A549 (cell line): ENCODE results near the gene FAM3A. TPM values are rescaled to one million over a fixed set of nuclear protein-coding genes. Genes with fewer than 3 reads are reported as not detected.
A peak's percentile ranks its signal among the peaks of the same experiment; 100 is the strongest.

Source experiments
- ATAC-seq, 2 experiments: fragments of 200-7000 bp in 1 of 2; fragments of >200 bp in 1 of 2; cut with Nextera tagmentation in 1 of 2; cut with Tn5 transposase in 1 of 2; 3 replicates each; pipeline versions ENCODE4 v1.8.0 to v1.9.1; 2018 to 2020; ENCODE audit warnings: mild to moderate bottlenecking in 1 of 2, moderate library complexity in 1 of 2
- CTCF ChIA-PET: fragments of 300-600 bp; sonication (Branson Sonifier 250); formaldehyde crosslinking; extraction: SDS; loops from one replicate; lab custom pipeline; 2021; ENCODE audit warnings: antibody characterized with exemption, inconsistent platforms; lab: Yijun Ruan, JAX
- POLR2A ChIA-PET: fragments of 350-600 bp; formaldehyde crosslinking; extraction: SDS; loops from one replicate; lab custom pipeline; 2021; ENCODE audit warnings: antibody characterized with exemption, inconsistent platforms; lab: Yijun Ruan, JAX
- DNase-seq, 2 experiments: peaks; one replicate each; pipeline versions ENCODE4 v3.0.0 to v3.0.0-alpha.2; 2011 to 2016; ENCODE audit warnings: low read depth in 1 of 2, low spot score in 1 of 2
- FAIRE-seq: peaks from 2 replicates; lab custom pipeline; 2011; peaks lifted over from hg19 to GRCh38; lab: Jason Lieb, UNC
- H3K27ac ChIP-seq, 2 experiments: fragments of >200 bp; sonication (Bioruptor Twin); formaldehyde crosslinking; 3 replicates each; pipeline ENCODE4 v1.5.1; 2016 to 2017
- H3K4me1 ChIP-seq: fragments of >200 bp; sonication (Bioruptor Twin); formaldehyde crosslinking; 3 replicates; pipeline ENCODE4 v1.6.1; 2016
- H3K4me2 ChIP-seq: fragments of >200 bp; sonication (Bioruptor Twin); formaldehyde crosslinking; 3 replicates; pipeline ENCODE4 v1.6.1; 2016
- H3K4me3 ChIP-seq: fragments of >200 bp; sonication (Bioruptor Twin); formaldehyde crosslinking; 3 replicates; pipeline ENCODE4 v1.5.1; 2016
- H3K9me3 ChIP-seq: fragments of >200 bp; sonication (Bioruptor Twin); formaldehyde crosslinking; 3 replicates; pipeline ENCODE4 v1.6.1; 2016
- ATOH8 ChIP-seq: fragments of 250-450 bp; sonication (Bioruptor Pico); IDR thresholded peaks from 2 replicates; pipeline ENCODE4 v1.5.0; 2020; ENCODE audit warnings: low read depth, mild to moderate bottlenecking, moderate library complexity
- BHLHE40 ChIP-seq: IDR thresholded peaks from 2 replicates; pipeline ENCODE4 v1.6.1; 2012; ENCODE audit warnings: low read depth, low read length, inconsistent platforms
- CEBPB ChIP-seq, 2 experiments: fragments of >200 bp in 1 of 2; sonication (Bioruptor Twin) in 1 of 2; formaldehyde crosslinking in 1 of 2; IDR thresholded peaks; 2 replicates each; pipeline ENCODE4 v1.6.1; 2012 to 2016
- E2F6 ChIP-seq: IDR thresholded peaks from 2 replicates; pipeline ENCODE4 v1.6.1; 2012; ENCODE audit warnings: low read depth, borderline replicate concordance
- FOSL2 ChIP-seq, 2 experiments: fragments of 450-650 bp in 1 of 2; fragments of >200 bp in 1 of 2; sonication (Bioruptor Twin) in 1 of 2; formaldehyde crosslinking; IDR thresholded peaks; 2 replicates each; pipeline versions ENCODE4 v1.5.0 to v1.6.1; 2016 to 2020; ENCODE audit warnings: mild to moderate bottlenecking in 1 of 2, moderate library complexity in 1 of 2
- FOXS1 ChIP-seq: fragments of 250-450 bp; sonication (Bioruptor Pico); IDR thresholded peaks from 2 replicates; pipeline ENCODE4 v1.5.0; 2020; ENCODE audit warnings: mild to moderate bottlenecking, moderate library complexity
- HDAC2 ChIP-seq: fragments of 200-600 bp; sonication (generic); IDR thresholded peaks from 2 replicates; pipeline ENCODE4 v1.6.1; 2016
- HOXA7 ChIP-seq: fragments of 250-450 bp; sonication (Bioruptor Pico); IDR thresholded peaks from 2 replicates; pipeline ENCODE4 v1.5.0; 2020; ENCODE audit warnings: mild to moderate bottlenecking, moderate library complexity
- HOXB13 ChIP-seq: fragments of 250-450 bp; sonication (Bioruptor Pico); IDR thresholded peaks from 2 replicates; pipeline ENCODE4 v1.5.0; 2020; ENCODE audit warnings: low read depth, mild to moderate bottlenecking, moderate library complexity
- HOXB5 ChIP-seq: fragments of 250-450 bp; sonication (Bioruptor Pico); IDR thresholded peaks from 2 replicates; pipeline ENCODE4 v1.5.0; 2020; ENCODE audit warnings: mild to moderate bottlenecking, moderate library complexity
- JUN ChIP-seq, 2 experiments: fragments of >200 bp; sonication (Bioruptor Twin); formaldehyde crosslinking; IDR thresholded peaks; 2 replicates in 1 of 2; 3 replicates in 1 of 2; pipeline ENCODE4 v1.6.1; 2016 to 2017
- KDM1A ChIP-seq: fragments of 200-600 bp; sonication (generic); IDR thresholded peaks from 2 replicates; pipeline ENCODE4 v1.6.1; 2016; ENCODE audit warnings: low read depth, mild to moderate bottlenecking
- KDM5A ChIP-seq: fragments of 200-600 bp; sonication (generic); IDR thresholded peaks from 2 replicates; pipeline ENCODE4 v1.6.1; 2016; ENCODE audit warnings: antibody characterized with exemption, mild to moderate bottlenecking
- PBX3 ChIP-seq: IDR thresholded peaks from 2 replicates; pipeline ENCODE4 v1.6.1; 2012
- POLR2A ChIP-seq: IDR thresholded peaks from 2 replicates; pipeline ENCODE4 v1.6.1; 2012; ENCODE audit warnings: mild to moderate bottlenecking, low read length
- POLR2AphosphoS2 ChIP-seq: conservative IDR thresholded peaks from 2 replicates; pipeline ENCODE4 v1.6.1; 2012; ENCODE audit warnings: low read length, improper control_type of control experiment, inconsistent platforms
- REST ChIP-seq: fragments of 200-600 bp; sonication (generic); IDR thresholded peaks from 2 replicates; pipeline ENCODE4 v1.6.1; 2016; ENCODE audit warnings: antibody characterized with exemption, mild to moderate bottlenecking, moderate library complexity
- RFX5 ChIP-seq: fragments of 450-650 bp; IDR thresholded peaks from 2 replicates; pipeline ENCODE4 v1.7.1; 2014; ENCODE audit warnings: antibody characterized with exemption, mild to moderate bottlenecking, moderate library complexity
- ZFP36 ChIP-seq: fragments of 450-650 bp; IDR thresholded peaks from 2 replicates; pipeline ENCODE4 v1.6.1; 2014; ENCODE audit warnings: borderline replicate concordance; ENCODE audit not compliant: partially characterized antibody
- WGBS: methylation state at CpG from one replicate; pipeline ENCODE4 v1.1.6; 2017; ENCODE audit errors: missing lambda C conversion rate; 5-methylcytosine and 5-hydroxymethylcytosine counted together
- polyA plus RNA-seq, 4 experiments: library from polyadenylated mRNA; depleted of rRNA in 3 of 4; stranded (reverse); fragments of >200 nt; fragmentation: RNase III in 1 of 4; extraction: RNeasy Plus Mini Kit Qiagen cat#74134 plus additional on column Dnase treatment in 1 of 4; gene quantifications; 2 replicates in 3 of 4; 3 replicates in 1 of 4; pipeline ENCODE4 v1.2.3, GENCODE V29; 2011 to 2017
- TF ChIP-seq, protein P1 (sequence below): fragments of >200 bp; sonication (Bioruptor Twin); formaldehyde crosslinking; IDR thresholded peaks from 2 replicates; pipeline ENCODE4 v1.6.1; 2016
- TF ChIP-seq, protein P2 (sequence below): fragments of >200 bp; sonication (Bioruptor Twin); formaldehyde crosslinking; IDR thresholded peaks from 3 replicates; pipeline ENCODE4 v1.5.1; 2016
- TF ChIP-seq, protein P3 (sequence below): IDR thresholded peaks from 2 replicates; pipeline ENCODE4 v1.6.1; 2012

FAM3A gene
- polyA plus RNA-seq, 2 of the 4 experiments (the other 2 are of a cell fraction), result 21.7 to 36.7 TPM

DNA sequence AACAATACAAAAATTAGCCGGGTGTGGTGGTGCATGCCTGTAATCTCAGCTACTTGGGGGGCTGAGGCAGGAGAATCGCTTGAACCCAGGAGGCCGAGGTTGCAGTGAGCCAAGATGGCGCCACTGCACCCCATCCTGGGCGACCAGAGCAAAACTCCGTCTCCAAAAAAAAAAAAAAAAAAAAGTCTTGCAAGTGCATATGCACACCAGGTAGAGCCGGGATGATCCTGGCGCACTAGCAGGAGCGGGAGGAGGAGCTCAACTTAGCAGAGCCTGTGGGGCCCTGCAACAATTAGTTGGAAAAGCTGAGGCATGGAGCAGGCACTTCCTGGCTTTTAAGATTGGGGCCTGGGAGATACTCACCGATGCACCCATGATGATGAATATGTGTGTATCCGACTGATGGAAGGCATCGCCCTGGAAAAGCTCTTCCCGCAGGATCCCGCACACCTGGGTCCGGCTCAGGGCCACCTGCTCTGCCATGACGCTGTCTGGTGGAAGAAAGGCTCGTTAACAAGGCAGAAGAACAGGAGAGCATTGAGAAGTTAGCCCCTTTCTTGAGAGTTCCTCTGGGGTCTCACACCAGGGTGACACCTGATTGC, 29.7 kb upstream of the FAM3A start:
- Histone ChIP-seq H3K9me3 (no peaks in the 10 kb centered on the region), H3K4me3 (peak overlapping the region; percentile 95), H3K4me1 (peaks cover 52% of the 10 kb centered on the region), H3K4me2 (peak overlapping the region; percentile 82), H3K27ac (peak overlapping the region; percentile 98 to 100)
- TF ChIP-seq PBX3, result no peak
- TF ChIP-seq HDAC2, result no peak; the same call in 1 of the 2 replicates
- TF ChIP-seq FOSL2 (IDR thresholded peaks at IDR 0.05), result no peak
- no peak for TF ChIP-seq FOSL2 (CRISPR knock-in tag; IDR thresholded peaks at IDR 0.05)
- no peak for TF ChIP-seq ATOH8 (CRISPR knock-in tag)
- TF ChIP-seq, protein P1, sequence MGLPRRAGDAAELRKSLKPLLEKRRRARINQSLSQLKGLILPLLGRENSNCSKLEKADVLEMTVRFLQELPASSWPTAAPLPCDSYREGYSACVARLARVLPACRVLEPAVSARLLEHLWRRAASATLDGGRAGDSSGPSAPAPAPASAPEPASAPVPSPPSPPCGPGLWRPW, result no peak
- ChIA-PET POLR2A (interaction anchor here (0.6 kb wide), 1 partner anchor 101 kb away, joined by 4 read pairs; no protein-coding TSS in a partner anchor), CTCF (interaction anchor here (0.7 to 7.5 kb wide), 3 partner anchors 13 to 203 kb away, joined by 3 to 55 read pairs (median 4); no protein-coding TSS in a partner anchor)
- FAIRE-seq, result no peak
- no peak for ATAC-seq
- under 1% methylated on average over 13 of the region's 17 CpGs for WGBS
- peak in 1 of 2 experiments; percentile 39 for DNase-seq

- POLR2A ChIA-PET, result interaction anchor here (0.8 to 1.9 kb wide), 6 partner anchors 11 to 172 kb away, joined by 3 to 7 read pairs (median 4); partner anchors contain the start of gene SLC10A3
- Histone ChIP-seq H3K4me3 (peak overlapping the region; percentile 95), H3K4me2 (peak overlapping the region; percentile 82)
- TF ChIP-seq FOSL2 (IDR thresholded peaks at IDR 0.05), result no peak
- peak; percentile 29; the same call in 1 of the 2 replicates for TF ChIP-seq FOSL2 (CRISPR knock-in tag; IDR thresholded peaks at IDR 0.05)
- TF ChIP-seq BHLHE40, result peak; percentile 56; the same call in 1 of the 2 replicates
- TF ChIP-seq E2F6, result peak; percentile 65; the same call in 1 of the 2 replicates
- TF ChIP-seq KDM5A, result no peak
- TF ChIP-seq HOXB13 (CRISPR knock-in tag), result no peak
- TF ChIP-seq, protein P2, sequence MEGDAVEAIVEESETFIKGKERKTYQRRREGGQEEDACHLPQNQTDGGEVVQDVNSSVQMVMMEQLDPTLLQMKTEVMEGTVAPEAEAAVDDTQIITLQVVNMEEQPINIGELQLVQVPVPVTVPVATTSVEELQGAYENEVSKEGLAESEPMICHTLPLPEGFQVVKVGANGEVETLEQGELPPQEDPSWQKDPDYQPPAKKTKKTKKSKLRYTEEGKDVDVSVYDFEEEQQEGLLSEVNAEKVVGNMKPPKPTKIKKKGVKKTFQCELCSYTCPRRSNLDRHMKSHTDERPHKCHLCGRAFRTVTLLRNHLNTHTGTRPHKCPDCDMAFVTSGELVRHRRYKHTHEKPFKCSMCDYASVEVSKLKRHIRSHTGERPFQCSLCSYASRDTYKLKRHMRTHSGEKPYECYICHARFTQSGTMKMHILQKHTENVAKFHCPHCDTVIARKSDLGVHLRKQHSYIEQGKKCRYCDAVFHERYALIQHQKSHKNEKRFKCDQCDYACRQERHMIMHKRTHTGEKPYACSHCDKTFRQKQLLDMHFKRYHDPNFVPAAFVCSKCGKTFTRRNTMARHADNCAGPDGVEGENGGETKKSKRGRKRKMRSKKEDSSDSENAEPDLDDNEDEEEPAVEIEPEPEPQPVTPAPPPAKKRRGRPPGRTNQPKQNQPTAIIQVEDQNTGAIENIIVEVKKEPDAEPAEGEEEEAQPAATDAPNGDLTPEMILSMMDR, result no peak
- no peak for TF ChIP-seq KDM1A
- TF ChIP-seq, protein P3, sequence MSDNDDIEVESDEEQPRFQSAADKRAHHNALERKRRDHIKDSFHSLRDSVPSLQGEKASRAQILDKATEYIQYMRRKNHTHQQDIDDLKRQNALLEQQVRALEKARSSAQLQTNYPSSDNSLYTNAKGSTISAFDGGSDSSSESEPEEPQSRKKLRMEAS, result peak; percentile 88
- no peak for TF ChIP-seq HOXB5
- peak; percentile 73 for TF ChIP-seq FOXS1 (CRISPR knock-in tag)
- 0 out of 2 replicates have a peak, but pooled peaks have one; percentile 15 for TF ChIP-seq POLR2AphosphoS2
- peak; percentile 62 for TF ChIP-seq REST
- TF ChIP-seq ATOH8 (CRISPR knock-in tag), result peak; percentile 48; the same call in 1 of the 2 replicates
- 0 out of 2 replicates have a peak, but pooled peaks have one; percentile 16 for TF ChIP-seq HDAC2
- TF ChIP-seq HOXA7 (CRISPR knock-in tag), result peak; percentile 73; the same call in 1 of the 2 replicates
- TF ChIP-seq ZFP36, result no peak
- TF ChIP-seq POLR2A, result peak; percentile 28
- TF ChIP-seq JUN (IDR thresholded peaks at IDR 0.05), result peak in 1 of 2 experiments; percentile 21; a peak in 3 of 5 replicates
- no peak for TF ChIP-seq RFX5
- peak; percentile 36 to 39; a peak in 1 of 4 replicates for TF ChIP-seq CEBPB (IDR thresholded peaks at IDR 0.05)
Observed at GRCh38 chrX:154542723-154543424, 26.8 kb upstream of the FAM3A start.

More at GRCh38 chrX:154542723-154543424, 26.8 kb upstream of the FAM3A start:
- Histone ChIP-seq H3K9me3 (no peaks in the 10 kb centered on the region), H3K4me1 (peaks cover 65% of the 10 kb centered on the region), H3K27ac (peak overlapping the region; percentile 98 to 100)
- ATAC-seq (peak; percentile 45 to 48), DNase-seq (peak; percentile 55 to 95), FAIRE-seq (peak; percentile 97)
- WGBS, result 4% methylated on average over 9 of the region's 20 CpGs
- CTCF ChIA-PET, result interaction anchor here (1.2 to 7.5 kb wide), 4 partner anchors 10 to 206 kb away, joined by 6 to 55 read pairs (median 9); no protein-coding TSS in a partner anchor
